Measurements from ENCODE around the gene NOVA2.

GRCh38 chr19:45994998-45995714 lies 21.5 kb upstream of the NOVA2 start, which contains the start of gene CCDC61:
- TF ChIP-seq CTCF (conservative IDR thresholded peaks at IDR 0.05; ENCODE audit: low read depth, low read length) (no peak), EZH2 (IDR thresholded peaks at IDR 0.05; ENCODE audit: low read length, unreplicated experiment) (no peak)
